ENCODE data around the gene ZNF784.

Gene ZNF784

DNA sequence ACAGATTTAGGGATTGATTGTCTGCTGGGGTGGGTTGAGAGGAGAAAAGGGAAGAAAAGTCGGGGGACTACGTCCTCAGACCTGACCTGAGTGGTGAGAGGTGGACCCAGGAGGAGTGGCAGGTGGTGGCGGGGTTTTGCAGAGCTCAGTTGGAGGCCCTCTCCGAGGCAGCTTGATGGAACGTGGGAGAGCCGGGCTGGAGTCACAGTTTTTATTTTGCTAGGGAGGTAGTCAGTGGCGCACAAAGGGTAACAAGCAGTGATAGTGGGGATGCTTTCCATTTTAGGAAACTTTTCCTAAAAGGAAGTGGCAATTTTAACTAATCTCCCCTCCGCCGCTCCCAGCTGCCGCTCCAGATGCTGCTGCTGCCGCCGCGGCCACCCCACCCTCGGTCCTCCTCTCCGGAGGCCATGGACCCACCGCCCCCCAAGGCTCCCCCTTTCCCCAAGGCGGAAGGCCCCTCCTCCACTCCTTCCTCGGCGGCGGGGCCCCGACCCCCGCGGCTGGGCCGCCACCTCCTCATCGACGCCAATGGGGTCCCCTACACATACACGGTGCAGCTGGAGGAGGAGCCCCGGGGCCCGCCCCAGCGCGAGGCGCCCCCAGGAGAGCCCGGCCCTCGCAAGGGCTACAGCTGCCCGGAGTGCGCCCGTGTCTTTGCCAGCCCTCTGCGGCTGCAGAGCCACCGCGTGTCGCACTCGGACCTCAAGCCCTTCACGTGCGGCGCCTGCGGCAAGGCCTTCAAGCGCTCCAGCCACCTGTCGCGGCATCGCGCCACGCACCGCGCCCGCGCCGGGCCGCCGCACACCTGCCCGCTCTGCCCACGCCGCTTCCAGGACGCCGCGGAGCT lies 18.0 kb upstream of the ZNF784 start:
- DNase-seq = no peak

DNA sequence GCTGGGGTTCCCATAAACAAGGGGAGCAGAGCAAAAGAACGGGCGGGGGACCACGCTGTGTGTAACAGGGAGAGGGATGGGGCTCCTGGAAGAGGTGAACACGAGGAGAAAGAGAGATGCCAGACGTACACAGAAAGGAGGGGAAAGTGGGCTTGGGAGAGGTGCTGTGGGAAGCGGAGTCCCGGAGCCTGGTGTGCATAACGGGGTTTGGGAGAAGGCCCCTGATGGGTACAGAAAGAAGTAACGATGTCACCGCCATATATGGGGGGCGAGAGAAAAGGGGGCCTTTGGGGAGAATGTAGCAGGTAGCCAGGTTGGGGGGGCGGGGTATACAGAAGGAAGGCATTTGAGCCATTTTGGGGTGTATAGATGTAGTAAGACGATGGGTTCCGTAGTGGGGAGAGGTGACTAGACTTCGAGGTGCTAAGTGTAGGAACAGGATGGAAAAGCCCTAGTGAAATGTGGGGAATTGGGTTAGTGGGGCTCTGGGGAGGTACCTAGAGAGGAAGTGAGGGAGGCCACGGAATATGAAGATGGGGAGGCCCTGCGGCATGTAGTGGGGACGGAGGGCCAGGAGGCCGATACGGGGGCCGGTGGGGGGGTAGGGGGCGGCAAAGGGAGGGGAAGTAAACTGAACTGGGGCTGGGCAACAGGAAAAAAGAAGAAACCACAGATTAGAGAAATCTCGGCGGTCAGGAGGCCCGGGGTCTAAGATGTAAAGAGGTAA lies 17.2 kb upstream of the ZNF784 start:
- DNase-seq = peak; percentile 40 to 54

DNA sequence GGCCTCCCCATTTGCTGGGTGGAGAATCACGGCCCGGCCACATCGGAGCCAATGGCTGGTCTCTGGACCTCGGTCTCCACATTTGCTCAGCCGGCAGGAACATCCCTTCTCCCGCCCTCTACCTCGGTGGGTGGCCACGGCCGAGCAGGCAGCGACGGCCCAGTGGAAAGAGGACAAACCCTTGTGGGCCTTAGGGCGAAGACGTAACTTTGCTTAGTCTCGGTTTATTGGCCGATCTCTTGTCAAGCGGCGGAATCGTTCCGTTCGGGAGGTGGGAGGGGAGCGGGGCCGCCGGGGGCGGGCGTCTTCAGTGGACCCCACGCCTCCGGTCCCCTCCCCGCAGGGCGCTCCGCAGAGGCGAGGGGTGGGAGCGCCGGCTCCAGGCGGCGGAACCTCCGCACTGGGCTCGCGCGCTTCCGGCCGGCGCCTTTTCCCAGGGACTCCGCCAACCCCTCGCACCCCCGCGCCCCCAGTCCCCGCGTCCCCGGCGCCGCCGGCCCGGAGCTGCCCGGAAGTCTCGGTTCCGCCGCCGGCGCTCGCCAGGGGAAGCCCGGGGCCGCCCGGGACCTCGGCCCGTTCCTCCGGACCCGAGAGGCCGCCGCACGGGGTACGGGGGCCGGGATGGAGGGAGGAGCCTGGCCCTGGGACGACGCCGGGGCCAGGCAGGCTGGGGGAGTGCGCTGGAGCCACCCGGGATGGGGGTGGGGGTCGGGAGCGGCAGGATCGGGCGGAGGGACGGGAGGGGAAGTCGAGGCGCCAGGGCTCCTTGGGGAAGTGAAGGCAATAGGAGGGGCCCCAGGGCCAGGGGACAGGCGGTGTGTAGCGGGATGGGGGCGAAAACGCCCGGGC lies 16.4 kb upstream of the ZNF784 start, which contains the start of gene ZNF580:
TSS of gene ZNF580 (plus strand) at position 426 of the 849 bp plus-strand sequence. CDS start 1,507 bp downstream, outside the sequence.
- DNase-seq = peak; percentile 54 to 55

DNA sequence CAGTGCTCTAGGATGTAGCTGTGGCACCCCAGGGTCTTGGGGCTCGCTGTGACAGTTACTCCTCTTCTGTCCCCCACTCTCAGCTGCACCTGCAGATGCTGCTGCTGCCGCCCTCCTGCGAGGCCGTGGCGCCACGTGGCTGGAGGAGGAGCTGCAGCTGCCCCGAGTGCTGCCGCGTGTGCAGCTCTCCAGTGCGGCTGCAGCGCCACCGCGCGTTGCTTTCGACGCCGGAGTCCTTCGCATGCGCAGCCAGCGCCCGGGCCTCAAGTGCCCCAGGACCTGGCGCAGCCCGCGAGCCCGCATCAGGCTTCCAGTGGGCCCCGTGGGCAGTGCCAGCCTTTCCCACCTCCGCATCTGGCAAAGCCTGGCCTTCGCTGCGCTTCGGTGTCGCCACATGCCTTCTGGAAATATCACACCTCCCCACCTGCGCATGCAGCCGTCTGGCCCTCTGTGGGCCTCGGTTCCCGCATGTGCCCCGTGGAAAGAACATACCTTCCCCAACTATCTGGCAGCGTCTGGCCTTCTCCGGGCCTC lies 15.7 kb upstream of the ZNF784 start:
- DNase-seq = no peak

DNA sequence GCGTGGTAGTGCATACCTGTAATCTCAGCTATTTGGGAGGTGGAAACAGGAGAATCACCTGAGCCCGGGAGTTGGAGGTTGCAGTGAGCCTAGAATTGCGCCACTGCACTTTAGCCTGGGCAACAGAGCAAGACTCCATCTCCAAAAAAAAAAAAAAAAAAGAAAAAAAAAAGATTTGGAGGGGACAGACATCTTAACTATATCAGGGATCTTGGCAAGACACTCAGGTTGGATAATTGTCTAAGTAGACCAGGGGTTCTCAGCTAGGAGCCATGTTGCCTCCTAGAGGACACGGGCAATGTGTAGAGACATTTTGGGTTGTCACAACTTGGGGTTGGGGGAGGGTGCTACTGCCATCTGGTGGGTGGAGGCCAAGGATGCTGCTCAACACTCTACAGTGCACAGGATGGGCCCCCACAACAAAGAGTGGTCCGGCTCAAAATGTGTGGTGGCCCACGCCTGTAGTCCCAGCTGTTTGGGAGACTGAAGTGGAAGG lies 14.5 kb upstream of the ZNF784 start:
- DNase-seq = peak; percentile 78 to 84

DNA sequence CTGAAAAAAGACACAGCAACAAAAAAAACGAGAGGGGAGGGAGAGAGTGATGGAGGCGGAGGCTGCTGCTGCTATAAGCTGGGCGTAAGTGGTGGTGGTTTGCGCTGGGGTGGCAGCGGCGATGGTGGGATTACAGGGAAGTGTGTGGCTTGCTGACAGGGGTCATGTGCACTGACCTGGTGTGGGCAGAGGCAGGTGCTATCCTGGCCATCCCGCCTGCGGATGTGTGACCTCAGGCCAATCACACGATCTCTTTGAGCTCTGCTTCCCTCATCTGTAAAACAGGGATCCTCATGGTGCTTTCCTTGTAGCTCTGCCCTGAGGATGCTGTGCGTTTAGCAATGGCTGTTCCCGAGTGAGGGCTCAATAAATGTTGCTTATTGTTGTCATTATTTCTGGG lies 13.2 kb upstream of the ZNF784 start:
- no peak for DNase-seq

DNA sequence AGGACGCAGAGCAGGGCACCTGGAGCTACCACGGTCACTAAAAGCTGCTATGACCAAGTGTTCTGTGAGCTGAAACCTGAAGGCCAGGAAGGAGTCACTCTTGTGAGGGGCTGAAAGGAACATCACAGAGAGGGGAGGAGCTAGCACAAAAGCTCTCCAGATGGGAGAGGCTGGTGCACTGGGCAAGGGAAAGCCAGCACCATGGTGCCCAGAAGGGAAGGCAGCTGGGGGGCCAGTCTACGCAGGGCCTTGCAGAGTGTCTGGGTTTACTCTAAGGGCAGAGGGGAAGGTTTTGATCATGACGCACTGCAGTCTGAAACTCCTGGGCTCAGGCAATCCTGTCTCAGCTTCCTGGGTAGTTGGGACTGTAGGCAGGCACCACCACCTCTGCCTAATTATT lies 12.4 kb upstream of the ZNF784 start:
- DNase-seq = no peak

DNA sequence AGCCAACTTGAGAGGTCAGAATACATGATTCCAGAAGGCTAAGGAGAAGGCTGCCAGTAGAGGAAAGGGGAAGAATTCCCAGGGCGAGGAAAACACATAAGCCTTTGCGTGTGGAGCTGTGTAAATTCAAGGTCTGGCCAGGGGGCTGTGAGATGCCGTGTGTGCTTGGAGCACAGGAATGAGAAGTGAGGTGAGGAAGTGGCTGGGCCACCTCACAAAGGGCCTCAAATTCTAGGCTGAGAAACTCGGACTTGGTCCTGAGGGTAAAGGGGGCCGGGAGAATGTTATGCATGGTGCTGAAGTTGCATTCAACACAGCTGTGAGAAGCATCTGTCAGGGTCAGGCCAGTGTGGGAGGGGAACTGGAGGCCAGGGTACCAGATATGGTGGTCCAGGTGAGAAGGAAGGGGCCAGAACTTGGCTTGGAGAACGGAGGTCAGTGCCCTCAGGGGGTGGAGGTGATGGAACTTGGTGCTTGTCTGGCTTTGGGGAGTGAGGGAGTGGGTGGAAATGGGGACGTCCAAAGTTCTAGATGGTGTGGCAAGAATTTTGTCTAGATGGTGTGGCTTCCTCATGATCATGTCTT lies 11.6 kb upstream of the ZNF784 start:
- no peak for DNase-seq

DNA sequence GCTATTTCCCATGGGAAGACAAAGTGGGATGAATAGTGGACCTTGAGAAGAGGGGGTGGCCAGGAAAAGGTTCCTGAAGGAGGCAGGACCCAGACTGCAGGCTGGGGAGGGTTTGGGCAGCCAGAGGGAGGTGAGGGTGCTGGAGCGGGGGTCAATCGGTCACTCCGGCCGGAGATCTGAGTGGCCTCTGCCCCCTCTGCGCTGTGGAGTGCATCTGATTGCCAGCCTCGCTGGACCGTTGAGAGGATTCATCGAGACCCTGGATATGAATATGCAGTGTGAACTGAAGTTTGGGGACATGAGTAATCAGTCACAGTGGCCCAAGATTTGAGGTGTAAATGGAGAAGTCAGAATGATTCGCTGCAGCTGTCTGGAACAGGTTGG lies 11.0 kb upstream of the ZNF784 start:
- DNase-seq = no peak

DNA sequence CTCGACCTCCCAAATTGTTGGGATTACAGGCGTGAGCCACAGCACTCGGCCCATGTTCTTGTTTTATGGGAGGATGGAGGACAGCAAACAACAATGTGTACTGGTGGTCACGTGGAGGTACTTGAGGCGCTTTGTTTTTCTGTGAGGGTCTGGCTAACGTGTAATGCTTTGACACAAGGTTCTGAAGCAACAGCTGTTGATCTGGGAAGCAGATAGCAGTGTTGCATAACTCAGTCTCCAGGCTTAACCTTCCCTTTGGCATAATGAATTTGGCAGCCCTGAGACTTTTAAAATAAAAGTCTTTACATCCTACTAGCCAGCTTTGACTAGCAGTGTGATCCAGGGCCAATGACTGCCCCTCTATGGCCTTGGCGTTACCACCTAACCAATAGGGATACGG lies 9.5 kb upstream of the ZNF784 start:
- no peak for DNase-seq

DNA sequence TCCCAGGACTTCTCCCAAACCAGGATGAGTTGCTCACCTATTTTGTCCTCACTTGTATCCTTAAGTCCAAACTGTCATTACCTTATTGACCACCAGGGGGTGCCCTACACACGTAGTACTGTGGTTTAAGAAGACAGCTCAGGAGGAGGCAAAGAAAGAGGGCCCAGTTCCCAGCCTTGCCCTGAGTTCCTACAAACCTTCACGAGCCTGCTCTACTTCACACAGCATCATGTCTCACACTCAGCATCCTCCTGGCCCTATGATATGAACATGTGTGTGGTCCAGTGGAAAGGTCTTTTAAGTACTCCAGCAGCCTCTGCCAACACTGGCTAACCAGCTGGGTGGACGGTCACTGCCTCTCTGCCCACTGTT lies 8.1 kb upstream of the ZNF784 start:
- DNase-seq = peak; percentile 91 to 93

DNA sequence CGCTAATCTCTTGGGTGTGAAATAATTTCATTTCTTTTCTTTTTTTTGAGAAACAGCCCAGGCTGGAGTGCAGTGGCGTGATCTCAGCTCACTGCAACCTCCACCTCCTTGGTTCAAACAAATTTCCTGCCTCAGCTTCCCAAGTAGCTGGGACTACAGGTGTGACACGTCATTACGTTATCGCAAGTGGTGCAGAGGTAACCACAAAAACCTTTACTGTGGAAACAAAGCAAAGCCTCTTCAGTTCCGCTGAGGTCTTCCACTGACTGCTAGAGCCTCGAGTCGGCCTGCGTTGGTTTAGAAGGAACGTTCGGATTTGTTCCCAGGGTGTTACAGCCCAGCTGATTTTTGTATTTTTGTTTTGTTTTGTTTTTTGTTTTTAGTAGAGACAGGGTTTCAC lies 2.0 kb upstream of the ZNF784 start:
- DNase-seq = no peak

DNA sequence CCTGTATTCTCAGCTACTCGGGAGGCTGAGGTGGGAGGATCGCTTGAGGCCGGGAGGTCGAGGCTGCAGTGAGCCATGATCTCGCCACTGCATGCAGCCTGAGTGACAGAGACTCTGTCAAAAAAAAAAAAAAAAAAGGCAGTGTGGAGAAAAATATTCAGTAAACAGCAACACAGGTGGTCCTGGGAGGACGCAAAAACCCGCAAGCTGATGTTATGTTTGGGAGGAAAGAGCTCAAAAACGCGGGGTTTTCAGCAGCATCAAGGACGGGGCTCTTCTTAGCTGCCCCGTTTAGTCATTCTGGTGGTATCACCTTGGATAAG lies 599 bp upstream of the ZNF784 start:
- DNase-seq = no peak

DNA sequence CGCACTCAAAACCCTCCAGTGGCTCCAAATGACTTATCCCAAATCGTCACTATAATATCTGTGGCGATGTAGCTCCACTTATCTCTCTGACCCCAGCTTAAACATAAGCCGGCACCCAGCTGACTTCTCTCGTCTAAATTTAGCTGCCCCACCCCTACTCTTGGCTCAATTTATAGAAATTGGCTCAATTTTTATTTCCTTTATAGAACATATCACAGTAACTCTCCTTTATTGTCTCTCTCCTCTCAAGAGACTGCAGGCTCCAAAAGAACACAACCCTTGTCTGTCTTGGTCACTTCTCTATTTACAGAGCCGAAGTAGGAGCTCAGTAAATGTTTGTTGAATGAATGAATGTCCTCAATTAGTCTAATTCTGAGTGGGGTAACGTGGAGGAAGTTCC lies 805 bp downstream of the ZNF784 start:
- no peak for DNase-seq

DNA sequence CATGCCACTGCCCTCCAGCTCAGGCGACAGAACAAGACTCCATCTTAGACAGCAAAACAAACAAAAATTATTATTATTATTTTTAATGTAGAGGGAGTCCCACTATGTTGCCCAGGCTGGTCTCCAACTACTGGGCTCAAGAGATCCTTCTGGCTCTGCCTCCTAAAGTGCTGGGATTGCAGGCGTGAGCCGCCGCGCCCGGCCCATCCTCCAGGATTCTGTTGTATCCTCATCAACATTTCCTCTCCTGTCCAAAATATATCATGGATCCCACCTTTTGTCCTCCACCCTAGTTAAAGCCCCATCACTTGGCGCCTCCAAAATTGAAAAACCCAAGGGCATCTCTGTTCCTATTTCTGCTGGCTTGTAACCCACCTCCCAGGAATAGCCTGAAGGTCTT lies 1.2 kb downstream of the ZNF784 start:
- DNase-seq = no peak

DNA sequence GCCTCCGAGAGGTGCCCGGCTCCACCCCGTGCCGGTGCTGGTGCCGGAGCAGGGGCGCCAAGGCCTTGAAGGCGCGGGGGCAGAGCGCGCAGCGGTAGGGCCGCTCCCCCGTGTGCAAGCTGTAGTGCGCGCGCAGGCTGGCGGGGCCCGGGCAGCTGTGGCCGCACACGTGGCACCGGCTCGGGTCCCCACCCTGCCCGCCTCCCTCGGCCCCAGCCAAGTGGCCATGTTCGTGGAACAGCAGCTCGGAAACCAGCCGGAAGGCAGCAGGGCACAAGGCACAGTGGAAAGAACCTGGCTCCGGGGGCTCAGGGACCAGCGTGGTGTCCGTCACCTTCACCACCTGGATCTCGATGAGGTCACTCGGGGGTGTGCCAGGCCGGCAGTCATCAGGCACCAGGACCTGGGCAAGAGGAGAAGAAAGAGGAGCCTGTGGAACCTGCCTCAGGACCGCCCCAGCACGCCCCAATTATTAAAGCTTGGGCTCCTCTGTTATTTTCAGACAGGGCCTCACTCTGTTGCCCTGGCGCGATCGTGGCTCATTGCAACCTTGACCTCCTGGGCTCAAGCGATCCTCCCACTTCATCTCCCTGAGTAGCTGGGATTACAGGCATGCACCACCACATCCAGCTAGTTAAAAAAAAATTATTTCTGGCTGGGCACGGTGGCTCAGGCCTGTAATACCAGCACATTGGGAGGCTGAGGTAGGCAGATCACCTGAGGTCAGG lies 2.0 kb downstream of the ZNF784 start:
- no peak for DNase-seq

DNA sequence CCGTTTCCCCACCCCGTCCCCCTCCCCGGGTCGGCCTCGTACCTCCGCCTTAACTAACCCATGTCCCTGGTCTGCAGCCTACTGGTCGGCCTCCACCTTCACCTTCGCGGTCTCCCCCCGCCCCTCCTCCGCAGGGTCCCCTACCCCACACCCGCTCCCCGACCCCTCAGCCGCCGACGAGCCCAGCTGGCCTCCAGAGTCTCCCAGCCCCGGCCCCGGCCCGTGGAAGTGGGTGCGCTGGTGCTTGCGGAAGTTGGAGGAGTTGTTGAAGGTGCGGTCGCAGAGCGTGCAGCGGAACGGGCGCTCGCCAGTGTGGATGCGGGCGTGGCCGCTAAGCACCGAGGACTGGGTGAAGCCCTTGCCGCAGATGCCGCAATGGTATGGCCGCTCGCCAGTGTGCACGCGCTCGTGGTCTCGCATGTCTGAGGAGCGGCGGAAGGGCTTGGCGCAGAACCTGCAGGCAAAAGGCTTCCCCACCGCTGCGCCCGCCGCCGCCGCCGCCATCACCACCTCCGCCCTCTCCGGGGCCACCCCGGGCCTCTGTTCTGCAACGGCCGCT lies 2.6 kb downstream of the ZNF784 start:
- DNase-seq = no peak

DNA sequence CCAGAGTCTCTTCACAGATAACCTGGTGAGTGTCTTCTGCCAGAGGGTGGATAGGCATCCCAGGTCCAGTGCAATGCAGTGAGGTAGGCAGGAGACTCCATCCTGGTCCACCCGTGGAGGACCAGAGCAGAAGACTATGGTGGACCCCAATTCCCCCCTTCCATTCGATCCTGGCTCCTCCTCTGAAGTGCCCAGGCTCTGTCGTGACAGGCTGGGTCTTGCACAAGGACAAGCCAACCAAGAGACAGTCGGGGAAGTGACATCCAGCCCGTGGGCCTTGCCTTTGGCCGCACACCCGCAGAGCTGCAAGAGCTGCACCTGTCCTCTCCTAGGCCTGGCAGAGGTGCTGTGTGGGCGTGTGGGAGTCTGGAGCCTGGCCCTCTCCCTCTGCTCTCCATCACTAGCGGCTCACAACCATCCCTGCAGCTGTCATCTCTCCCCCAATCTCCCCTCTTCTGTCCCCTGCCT lies 3.1 kb downstream of the ZNF784 start:
- no peak for DNase-seq

DNA sequence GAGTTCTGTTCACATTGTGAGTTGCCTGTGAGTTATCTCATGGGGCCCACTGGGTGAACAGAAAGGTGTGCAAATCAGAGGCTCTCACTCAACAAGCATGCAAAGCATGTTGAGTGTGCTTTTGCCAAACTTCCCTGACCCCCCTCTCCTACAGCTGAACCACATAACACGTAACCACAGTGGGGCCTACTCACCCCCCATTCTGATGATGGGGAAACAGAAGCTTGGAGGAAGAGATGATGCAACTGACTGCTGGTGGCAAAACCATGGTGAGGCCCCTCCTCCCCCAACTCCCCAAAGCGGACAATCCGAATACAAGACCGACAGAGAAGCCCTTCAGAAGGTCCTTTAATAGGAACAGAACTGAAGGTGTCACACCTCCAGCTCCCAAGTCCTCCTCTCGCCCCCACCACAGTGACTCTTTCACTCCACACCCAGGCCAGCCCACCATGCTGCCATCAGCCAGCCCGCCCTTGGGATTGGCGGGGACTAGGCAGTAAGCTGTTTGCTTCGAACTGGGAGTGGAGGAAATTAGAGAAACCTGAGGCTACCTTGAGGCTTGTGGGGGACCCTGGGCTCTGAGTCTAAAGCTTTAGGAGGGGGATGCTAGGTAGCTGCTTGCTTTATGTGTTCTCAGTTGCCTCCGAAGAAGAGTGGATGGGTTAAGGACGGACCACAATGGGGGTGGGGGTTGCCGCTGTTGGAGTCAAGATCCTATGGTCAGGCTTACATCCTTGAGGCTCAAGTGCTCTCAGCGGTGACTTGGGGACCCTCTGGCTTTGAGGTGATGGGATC lies 3.8 kb downstream of the ZNF784 start:
- peak; percentile 81 to 87 for DNase-seq

DNA sequence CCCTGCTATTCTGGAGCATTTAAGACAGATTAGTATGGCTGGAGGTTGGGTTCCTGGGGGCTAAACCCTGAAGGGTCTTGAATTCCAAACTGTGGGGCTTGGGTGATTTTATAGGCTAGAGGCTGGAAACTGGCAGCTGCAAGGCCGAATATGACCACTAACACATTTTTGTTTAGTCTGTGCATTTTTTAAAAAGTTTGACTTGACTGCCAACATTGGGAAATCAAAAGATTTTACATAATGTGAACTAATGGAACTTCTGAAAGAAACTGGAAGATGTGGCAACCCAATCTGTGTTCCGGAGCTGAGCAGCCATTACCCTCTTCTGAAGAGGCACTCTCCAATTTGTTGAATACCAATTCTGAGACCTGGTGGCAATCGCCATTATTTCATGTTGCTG lies 5.1 kb downstream of the ZNF784 start:
- DNase-seq = no peak

DNA sequence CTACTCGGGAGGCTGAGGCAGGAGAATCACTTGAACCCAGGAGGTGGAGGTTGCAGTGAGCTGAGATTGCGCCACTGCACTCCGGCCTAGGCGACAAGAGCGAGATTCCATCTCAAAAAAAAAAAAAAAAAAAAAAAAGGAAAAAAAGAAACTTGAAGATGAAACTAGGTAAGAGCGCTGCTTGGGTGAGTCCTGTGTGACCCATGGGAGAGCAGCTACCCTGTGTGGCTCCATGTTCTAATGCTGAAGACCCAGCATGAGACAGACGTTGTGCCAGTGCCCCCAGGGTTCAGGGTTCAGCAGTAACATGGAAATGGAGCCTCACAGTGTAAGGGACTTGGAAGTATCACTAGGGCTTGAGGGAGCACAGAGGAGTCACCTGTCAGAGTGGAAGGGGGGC lies 5.9 kb downstream of the ZNF784 start:
- no peak for DNase-seq

Measured in Kasumi-1 (cell line).